ENCODE measurements around the gene PLAAT5.

PLAAT5 gene

GRCh38 chr11:63490551-63491239 lies at the start of gene PLAAT5:
PLAAT5 (minus strand) TSS chr11:63491167; CDS start chr11:63491034, 133 bp downstream.
- no peak for TF ChIP-seq CTCF (IDR thresholded peaks at IDR 0.05; ENCODE audit: extremely low read depth, missing control alignments)
- no peak for DNase-seq (ENCODE audit: low spot score)

DNA sequence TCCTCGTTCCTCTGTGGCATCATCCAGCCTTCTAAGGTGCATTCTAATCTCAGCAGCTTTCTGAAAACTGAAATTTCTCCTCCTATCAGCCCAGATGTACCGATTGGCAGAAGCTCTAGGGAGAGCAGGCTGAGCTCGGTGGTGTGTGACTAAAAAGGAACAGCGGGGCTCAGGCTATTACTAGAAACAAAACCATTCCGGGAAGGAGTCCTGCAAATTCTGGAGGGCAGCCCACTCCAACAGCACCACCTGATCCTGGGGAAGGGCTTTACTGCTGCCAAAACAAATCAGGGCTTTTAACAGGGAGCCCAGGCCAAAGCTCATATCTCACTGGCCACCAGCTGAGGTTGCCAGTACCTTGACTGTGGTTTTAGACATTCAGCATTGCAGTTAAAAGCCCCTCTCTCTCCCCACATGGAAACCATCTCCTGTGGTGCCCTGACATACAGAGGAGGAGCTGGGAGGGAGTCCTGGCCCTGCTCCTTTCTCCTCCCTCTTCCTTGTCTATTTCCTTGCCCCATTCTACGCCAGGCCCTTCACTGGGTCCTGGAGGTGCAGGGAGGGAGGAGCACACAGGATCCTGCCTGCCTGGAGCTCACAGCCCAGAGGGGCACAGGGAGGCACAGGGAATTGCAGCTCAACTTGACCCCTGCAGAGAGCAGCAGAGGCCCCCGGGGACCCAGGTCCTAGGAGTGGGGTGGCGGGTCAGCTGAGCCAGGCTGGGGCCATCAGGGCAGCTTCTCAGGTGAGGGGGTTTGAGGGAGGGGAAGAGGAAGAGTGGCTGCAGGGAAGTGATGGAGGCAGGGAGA lies 46.5 kb upstream of the PLAAT5 start:
- no peak for TF ChIP-seq CTCF (IDR thresholded peaks at IDR 0.05; ENCODE audit: extremely low read depth, missing control alignments)

DNA sequence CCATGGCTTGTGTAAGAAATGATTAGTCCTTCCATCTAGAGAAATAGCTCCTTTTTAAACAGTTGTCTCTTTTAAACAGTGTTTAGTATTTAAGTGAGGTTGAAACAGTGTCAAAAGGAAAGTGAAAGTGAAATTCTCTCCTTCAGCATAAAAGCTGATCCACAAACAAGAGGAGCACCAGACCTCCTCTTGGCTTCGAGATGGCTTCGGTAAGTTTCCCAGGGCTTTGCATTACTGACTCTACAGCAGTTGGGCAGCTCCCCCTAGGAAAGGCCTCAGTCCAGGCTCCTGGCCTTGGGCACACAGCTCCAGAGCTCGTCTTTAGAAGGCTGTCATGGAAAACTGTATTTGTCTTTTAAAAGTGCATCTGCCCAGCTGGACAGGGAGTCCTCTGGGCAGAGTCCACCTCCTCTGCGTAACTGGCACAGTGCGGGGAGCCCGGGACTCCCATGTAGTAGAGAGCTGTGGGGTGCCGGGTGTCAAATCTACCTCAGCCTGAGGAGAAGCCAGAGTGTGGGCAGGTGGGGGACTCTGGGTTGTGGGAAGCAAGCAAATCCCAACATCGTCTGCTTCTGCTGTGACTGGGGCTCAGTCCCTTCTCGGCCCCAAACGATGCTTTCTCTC lies 45.8 kb upstream of the PLAAT5 start, which contains the start of gene PLAAT4:
Gene PLAAT4, plus strand, starts transcription at position 140 of the 624 bp plus-strand sequence. Its CDS starts 61 bp downstream, at position 201.
- DNase-seq (ENCODE audit: low spot score), result peak; percentile 68
- no peak for TF ChIP-seq CTCF (IDR thresholded peaks at IDR 0.05; ENCODE audit: extremely low read depth, missing control alignments)

More for the DNA sequence above, 46.5 kb upstream of the PLAAT5 start:
- no peak for DNase-seq (ENCODE audit: low spot score)

DNA sequence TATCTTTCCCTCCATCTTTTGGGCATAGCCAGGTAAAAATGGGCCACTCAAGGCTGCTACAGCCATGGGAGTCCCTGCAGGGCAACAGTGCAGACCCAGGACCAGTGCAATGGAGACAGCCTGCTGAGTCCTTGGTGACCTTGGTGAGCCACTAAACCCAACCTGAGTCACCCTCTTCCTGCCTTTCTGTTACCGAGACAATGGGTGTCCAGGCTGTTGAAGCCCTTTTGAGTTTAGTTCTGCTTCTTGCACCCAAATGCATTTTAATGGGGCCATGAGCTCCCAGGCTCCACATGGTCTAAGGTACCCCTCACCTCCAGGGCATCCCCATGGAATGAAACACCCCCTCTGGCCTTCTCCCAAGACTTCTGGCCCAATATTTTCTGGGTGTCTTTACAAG lies 44.8 kb upstream of the PLAAT5 start:
- TF ChIP-seq CTCF (IDR thresholded peaks at IDR 0.05; ENCODE audit: extremely low read depth, missing control alignments), result no peak
- no peak for DNase-seq (ENCODE audit: low spot score)

DNA sequence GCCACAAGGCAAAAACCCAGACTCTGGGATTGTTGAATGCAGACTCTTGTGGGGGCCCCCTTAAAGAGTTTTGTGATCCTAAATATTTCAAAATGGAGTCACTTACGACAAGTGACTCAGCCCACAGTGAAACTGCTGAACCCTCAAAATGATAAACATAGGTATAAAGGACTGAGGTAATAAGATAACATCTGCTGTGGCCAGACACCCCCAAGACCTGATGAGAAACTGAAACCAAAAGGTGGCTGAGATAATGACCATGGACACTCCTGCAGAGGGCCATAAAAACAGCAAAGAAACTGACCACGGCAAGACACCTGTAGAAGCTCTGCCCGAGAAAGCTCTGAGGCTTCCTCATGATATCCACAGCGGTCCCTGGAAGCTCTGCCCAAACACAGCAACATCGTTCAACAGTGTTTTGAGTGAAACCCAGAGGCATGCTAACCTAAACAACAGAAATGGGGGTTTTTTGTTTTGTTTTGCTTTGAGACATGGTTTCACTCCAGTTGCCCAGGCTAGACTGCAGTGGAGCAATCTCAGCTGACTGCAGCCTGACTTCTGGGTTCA lies 44.0 kb upstream of the PLAAT5 start:
- peak; percentile 54 for DNase-seq (ENCODE audit: low spot score)
- no peak for TF ChIP-seq CTCF (IDR thresholded peaks at IDR 0.05; ENCODE audit: extremely low read depth, missing control alignments)

GRCh38 chr11:63534076-63534475 lies 43.1 kb upstream of the PLAAT5 start:
- no peak for TF ChIP-seq CTCF (IDR thresholded peaks at IDR 0.05; ENCODE audit: extremely low read depth, missing control alignments)
- no peak for DNase-seq (ENCODE audit: low spot score)
